WI38 (cell line): ENCODE data around the gene DDX10.

Source experiments
- H3K4me3 ChIP-seq: 2 replicates; pipeline ENCODE4 v1.5.1; 2011; ENCODE audit warnings: low read depth, mild to moderate bottlenecking, control low read depth, low read length
- TF ChIP-seq, protein P1 (sequence below): IDR thresholded peaks from 2 replicates; pipeline ENCODE4 v1.5.1; 2012; ENCODE audit warnings: low read depth, mild to moderate bottlenecking, control low read depth, low read length

DDX10 gene

DNA sequence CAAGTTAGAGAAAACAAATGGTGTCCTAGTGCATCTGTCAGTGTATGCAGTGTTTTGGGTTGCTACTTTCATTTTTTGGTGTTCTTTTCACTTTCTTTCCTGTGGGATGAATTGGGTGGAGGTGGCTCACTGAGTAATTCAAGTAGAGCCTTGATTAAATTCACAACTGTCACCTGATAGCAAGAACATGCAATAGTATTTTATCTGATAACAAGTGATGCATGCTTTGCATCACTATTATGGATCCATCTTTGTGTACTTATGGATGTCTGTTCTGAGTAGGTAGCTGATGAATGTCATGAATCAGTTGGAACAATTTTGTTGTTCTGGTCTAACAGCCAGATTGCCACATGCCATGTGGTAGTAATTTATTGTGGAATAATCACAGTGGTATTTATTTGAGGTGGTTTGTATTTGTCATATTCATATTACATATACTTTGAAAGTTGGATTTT is 87.5 kb downstream of the DDX10 start:
- no peak overlapping the region for H3K4me3 ChIP-seq
- TF ChIP-seq, protein P1, sequence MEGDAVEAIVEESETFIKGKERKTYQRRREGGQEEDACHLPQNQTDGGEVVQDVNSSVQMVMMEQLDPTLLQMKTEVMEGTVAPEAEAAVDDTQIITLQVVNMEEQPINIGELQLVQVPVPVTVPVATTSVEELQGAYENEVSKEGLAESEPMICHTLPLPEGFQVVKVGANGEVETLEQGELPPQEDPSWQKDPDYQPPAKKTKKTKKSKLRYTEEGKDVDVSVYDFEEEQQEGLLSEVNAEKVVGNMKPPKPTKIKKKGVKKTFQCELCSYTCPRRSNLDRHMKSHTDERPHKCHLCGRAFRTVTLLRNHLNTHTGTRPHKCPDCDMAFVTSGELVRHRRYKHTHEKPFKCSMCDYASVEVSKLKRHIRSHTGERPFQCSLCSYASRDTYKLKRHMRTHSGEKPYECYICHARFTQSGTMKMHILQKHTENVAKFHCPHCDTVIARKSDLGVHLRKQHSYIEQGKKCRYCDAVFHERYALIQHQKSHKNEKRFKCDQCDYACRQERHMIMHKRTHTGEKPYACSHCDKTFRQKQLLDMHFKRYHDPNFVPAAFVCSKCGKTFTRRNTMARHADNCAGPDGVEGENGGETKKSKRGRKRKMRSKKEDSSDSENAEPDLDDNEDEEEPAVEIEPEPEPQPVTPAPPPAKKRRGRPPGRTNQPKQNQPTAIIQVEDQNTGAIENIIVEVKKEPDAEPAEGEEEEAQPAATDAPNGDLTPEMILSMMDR: no peak

DNA sequence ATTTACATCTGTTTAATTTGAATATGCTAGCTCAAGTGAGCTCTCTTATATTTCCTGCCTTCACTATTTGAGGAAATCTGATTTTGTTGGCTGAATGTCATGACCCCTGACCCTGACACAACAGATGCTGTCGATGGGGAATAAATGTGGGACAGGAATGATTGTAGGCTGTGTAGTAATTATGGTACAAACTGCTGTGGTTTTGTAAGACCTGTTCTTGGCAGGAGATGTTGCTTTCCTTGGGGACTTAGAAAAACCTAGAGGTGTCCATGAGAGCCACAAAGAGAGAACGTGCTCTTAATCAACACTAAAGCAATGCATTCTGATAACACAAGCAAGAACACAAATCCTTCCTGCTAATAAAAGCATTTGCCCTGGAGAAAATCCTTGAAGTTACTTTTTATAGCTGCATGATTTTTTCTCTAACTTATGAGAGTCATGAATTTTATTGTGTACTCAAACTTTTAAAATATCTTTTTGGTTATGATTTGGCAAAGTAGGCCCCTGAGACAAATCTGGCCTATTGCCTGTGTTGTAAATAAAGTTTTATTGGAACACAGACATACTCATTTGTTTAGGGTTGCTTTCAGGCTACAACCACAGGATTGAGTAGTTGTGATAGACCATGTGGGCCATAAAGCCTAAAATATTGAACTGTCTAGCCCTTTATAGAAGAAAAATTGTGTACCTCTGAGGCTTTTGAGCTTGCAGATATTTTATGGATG is 90.2 kb downstream of the DDX10 start:
- no peak overlapping the region for H3K4me3 ChIP-seq
- TF ChIP-seq, protein P1: no peak

DNA sequence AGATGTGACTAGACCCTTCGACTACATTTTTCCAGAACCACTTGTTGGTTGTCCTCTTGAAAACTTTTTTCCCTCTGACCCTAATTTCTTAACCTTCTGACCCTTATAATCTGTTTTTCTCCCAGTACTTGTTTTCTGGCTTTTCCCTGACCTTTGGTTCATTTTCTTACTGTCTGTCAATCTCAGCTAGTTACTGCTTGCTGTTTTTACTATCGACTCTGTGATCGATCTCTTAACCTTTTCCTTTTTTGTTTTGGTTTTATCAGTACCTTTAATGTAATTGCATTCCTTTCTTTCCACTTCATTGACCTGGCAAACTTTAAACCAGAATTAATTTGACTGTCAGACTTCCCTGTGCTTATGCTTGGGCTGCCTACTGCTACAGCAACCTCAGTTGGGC is 92.8 kb downstream of the DDX10 start:
- H3K4me3 ChIP-seq: no peak overlapping the region
- TF ChIP-seq, protein P1: no peak

DNA sequence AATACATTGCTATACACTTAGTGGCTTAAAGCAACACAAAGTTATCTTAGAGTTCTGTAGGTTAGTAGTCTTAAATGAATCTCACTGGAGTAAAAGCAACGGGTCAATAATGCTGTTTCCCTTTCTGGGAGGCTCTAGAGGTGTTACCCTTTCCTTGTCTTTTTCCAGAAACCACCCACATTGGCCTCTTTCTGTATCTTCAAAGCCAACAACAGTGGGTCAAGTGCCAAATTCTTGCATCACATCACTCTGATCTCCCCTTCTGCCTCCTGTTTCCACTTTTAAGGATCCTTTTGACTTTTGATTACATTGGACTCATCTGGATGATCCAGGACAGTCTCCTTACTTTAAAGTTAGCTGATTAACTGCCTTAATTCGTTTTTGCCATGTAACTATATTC is 93.6 kb downstream of the DDX10 start:
- TF ChIP-seq, protein P1: no peak
- H3K4me3 ChIP-seq: no peak overlapping the region

DNA sequence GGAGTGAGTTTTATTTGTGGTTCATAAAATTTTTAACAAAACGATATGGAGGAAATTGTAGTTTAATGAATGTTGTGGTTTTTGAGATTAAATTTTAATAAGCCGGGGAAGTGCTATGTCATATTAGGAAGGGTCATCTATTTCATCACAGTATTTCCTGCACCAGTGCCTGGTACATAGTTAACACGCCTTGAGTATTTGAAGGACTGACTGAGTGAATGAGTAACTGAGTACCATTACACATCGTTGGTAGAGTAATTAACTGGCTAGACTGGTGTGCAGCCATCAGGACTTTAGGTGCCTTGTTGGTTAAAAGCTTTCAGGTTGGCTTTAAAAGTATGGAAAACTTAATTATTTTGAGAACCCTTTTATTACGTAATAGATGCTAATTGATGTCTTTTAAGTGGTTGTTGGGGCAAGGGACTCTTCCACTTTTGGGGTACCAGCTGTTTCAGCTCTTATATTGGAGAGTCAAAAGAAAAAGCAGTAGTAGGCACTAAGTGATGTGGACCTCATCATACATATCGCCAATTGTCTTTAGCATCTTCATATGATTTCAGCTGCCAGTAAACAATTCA is 101.8 kb downstream of the DDX10 start:
- TF ChIP-seq, protein P1: no peak
- H3K4me3 ChIP-seq: no peak overlapping the region

DNA sequence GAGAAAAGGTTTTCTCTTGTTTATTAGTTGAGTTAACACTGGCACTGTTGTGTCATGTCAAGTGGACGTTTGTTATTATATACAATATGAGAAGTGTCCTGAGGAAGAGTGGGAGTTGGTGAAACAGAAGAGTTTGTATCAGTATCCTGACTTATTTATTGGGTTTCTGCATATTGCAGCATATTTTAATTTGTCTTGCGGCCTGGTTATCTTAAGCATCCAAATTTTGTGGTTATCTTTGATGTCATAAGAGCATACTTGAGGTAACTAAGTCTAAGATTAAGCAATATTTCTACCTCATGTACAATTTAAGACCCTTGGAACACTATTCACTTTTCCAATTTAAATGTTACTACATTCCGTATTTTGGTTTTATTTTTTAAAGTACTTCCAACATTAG is 103.5 kb downstream of the DDX10 start:
- TF ChIP-seq, protein P1: no peak
- no peak overlapping the region for H3K4me3 ChIP-seq

DNA sequence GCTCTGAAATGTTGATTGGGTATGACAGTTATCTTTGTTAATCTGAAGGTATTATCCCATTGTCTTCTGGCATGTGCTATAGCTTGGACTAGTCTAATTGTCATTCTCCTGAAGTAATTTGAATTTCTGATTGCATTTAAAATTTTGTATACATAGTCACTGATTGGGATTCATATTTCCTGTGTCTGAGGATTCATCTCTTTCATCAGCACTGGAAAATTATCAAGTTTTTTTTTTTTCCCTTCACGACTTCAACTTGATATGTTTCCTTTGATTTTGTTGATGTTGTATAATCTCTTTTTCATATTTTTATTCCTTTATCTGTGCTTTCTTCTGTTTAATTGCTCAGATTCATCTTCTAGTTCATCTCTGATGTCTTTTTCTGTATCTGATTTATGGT is 104.1 kb downstream of the DDX10 start:
- TF ChIP-seq, protein P1: no peak

More for the DNA sequence above, 104.1 kb downstream of the DDX10 start:
- H3K4me3 ChIP-seq: no peak overlapping the region
